CMK (cell line): Measurements from ENCODE around the gene PPP1R9A.

Source experiments
- DNase-seq: peaks from one replicate; pipeline ENCODE4 v3.0.0-alpha.2; 2010; ENCODE audit warnings: low read depth

The PPP1R9A gene

GRCh38 chr7:95035295-95035694 lies 127.9 kb downstream of the PPP1R9A start:
- DNase-seq, result no peak

- DNase-seq, result no peak
Observed at GRCh38 chr7:95041031-95041430, 133.6 kb downstream of the PPP1R9A start.

GRCh38 chr7:95045236-95045923 lies 138.0 kb downstream of the PPP1R9A start:
- no peak for DNase-seq

- no peak for DNase-seq
Observed at GRCh38 chr7:95046494-95047240, 139.3 kb downstream of the PPP1R9A start.

- DNase-seq, result no peak
Observed at GRCh38 chr7:95047291-95047690, 139.9 kb downstream of the PPP1R9A start.

- no peak for DNase-seq
Observed at GRCh38 chr7:95052566-95053094, 145.2 kb downstream of the PPP1R9A start.

- no peak for DNase-seq
Observed at GRCh38 chr7:95054386-95054785, 147.0 kb downstream of the PPP1R9A start.

- DNase-seq, result no peak
Observed at GRCh38 chr7:95055295-95055694, 147.9 kb downstream of the PPP1R9A start.

- no peak for DNase-seq
Observed at GRCh38 chr7:95056107-95056739, 148.8 kb downstream of the PPP1R9A start.

- no peak for DNase-seq
Observed at GRCh38 chr7:95056901-95057300, 149.5 kb downstream of the PPP1R9A start.

- DNase-seq, result no peak
Observed at GRCh38 chr7:95059842-95060313, 152.5 kb downstream of the PPP1R9A start.

GRCh38 chr7:95062901-95063300 lies 155.5 kb downstream of the PPP1R9A start:
- no peak for DNase-seq

GRCh38 chr7:95066737-95067530 lies 159.5 kb downstream of the PPP1R9A start:
- no peak for DNase-seq

GRCh38 chr7:95088536-95089215 lies 181.3 kb downstream of the PPP1R9A start:
- no peak for DNase-seq

- DNase-seq, result no peak
Observed at GRCh38 chr7:95089414-95090315, 182.3 kb downstream of the PPP1R9A start.

- no peak for DNase-seq
Observed at GRCh38 chr7:95092324-95092723, 184.9 kb downstream of the PPP1R9A start.

GRCh38 chr7:95095259-95095965 lies 188.0 kb downstream of the PPP1R9A start:
- peak; percentile 18 for DNase-seq

GRCh38 chr7:95095966-95096540 lies 188.7 kb downstream of the PPP1R9A start:
- DNase-seq, result no peak

GRCh38 chr7:95097291-95097690 lies 189.9 kb downstream of the PPP1R9A start:
- no peak for DNase-seq
